Ascending aorta (tissue), 2 donors: Measurements from ENCODE around the gene ZNF593. TPM values are rescaled to one million over a fixed set of nuclear protein-coding genes. Genes with fewer than 3 reads are reported as not detected.
A peak's percentile ranks its signal among the peaks of the same experiment; 100 is the strongest.

Experiments
- DNase-seq, 2 donors: peaks; one replicate each; pipeline ENCODE4 v3.0.0-alpha.2; 2019; ENCODE audit warnings: low spot score in 2 of 2
- H3K27ac ChIP-seq, 2 donors: fragments of 200-600 bp; sonication (generic); one replicate each; pipeline ENCODE4 v1.5.1; 2016 to 2017; ENCODE audit warnings: mild to moderate bottlenecking in 1 of 2
- H3K27me3 ChIP-seq: fragments of 200-600 bp; sonication (generic); one replicate; pipeline ENCODE4 v1.5.1; 2017
- H3K36me3 ChIP-seq, 2 donors: fragments of 200-600 bp; sonication (generic); one replicate each; pipeline ENCODE4 v1.5.1; 2016
- H3K4me1 ChIP-seq, 2 donors: fragments of 200-600 bp; sonication (generic); one replicate each; pipeline ENCODE4 v1.5.1; 2016 to 2017; ENCODE audit warnings: mild to moderate bottlenecking in 1 of 2
- H3K4me3 ChIP-seq, 2 donors: fragments of 200-600 bp; sonication (generic); one replicate each; pipeline ENCODE4 v1.5.1; 2016 to 2017; ENCODE audit warnings: mild to moderate bottlenecking in 1 of 2
- H3K9me3 ChIP-seq, 2 donors: fragments of 200-600 bp; sonication (generic); one replicate each; pipeline ENCODE4 v1.5.1; 2016
- intact Hi-C: fragments of 100-400 bp; cut with DNase I; formaldehyde crosslinking; loops from one replicate; pipeline ENCODE4 v1.15.1; 2023
- total RNA-seq: library from RNA; depleted of rRNA; stranded (reverse); fragments of >200 nt; gene quantifications from one replicate; pipeline ENCODE4 v1.1.0, GENCODE V29; 2016
- TF ChIP-seq, protein P1 (sequence below), 3 experiments: fragments of 200-600 bp in 2 of 3; fragments of 450-650 bp in 1 of 3; sonication (generic) in 2 of 3; IDR thresholded peaks; one replicate each; pipeline ENCODE4 v1.5.1; 2016 to 2019; ENCODE audit warnings: antibody characterized with exemption in 3 of 3, mild to moderate bottlenecking in 1 of 3, moderate library complexity in 1 of 3

ZNF593 gene
- 90.0 TPM for total RNA-seq

DNA sequence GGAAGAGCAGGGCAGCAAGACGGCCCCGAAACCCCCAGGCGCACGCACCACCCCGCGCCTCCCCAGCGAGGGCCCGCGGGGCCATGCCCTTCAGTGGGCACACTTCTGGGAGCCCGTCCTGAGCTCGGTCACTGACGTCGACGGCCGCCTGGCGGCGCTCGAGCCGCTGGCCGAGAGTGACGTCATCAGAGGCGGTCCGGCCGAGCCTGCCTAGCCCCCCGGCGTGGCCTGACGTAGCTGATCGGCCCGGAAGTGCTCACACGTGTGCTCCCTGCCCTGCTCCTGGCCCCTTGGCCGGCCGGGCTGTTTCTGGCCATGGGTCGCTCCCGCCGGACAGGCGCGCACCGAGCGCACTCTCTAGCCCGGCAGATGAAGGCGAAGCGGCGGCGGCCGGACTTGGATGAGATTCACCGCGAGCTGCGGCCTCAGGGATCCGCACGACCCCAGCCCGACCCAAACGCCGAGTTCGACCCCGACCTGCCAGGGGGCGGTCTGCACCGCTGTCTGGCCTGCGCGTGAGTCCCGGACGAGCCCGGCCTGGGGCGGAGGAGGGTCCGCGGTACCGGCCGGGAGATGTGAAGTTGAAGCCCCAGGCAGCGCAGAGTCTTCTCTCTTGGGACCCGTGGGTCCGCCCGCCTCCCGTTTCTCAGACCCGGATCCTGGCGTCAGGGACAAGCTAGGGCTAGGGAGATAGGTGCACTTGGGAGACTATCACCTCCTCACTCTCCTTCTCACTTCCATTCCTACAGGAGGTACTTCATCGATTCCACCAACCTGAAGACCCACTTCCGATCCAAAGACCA is at the start of gene ZNF593:
Gene ZNF593 (plus strand): TSS at position 240 of the 803 bp plus-strand sequence. CDS start 76 bp downstream, at position 316.
- peak within 1 kb of the TSS; percentile 41 to 54 for H3K27ac ChIP-seq
- peak; percentile 35 to 96 for DNase-seq
- intact Hi-C loops = loop anchor here (1.0 to 10.0 kb wide), 5 partner anchors 64 to 265 kb away; partner anchors contain the start of genes CEP85, DHDDS and STMN1

DNA sequence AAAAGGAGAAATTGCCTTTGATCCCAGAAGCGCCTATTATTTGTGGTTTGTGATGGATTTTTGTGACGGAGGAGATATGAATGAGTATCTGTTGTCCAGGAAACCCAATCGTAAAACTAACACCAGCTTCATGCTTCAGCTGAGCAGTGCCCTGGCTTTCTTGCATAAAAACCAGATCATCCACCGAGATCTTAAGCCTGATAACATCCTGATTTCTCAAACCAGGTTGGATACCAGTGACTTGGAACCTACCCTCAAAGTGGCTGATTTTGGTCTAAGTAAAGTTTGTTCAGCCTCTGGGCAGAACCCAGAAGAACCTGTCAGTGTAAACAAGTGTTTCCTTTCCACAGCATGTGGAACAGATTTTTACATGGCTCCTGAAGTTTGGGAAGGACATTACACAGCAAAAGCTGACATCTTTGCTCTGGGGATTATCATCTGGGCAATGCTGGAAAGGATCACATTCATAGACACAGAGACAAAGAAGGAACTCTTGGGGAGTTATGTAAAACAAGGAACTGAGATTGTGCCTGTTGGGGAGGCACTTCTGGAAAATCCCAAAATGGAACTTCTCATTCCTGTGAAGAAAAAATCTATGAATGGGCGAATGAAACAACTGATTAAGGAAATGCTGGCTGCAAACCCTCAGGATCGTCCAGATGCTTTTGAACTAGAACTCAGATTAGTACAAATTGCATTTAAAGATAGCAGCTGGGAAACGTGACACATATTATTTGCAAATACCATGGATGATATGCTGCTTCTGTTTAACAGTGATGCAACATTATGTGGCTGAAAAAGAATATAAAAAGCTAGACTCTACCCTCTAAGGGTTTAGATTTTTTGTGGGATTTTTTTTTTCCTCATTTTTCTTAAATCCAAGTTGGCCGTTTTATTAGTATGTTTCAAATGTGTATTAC is 47.6 kb upstream of the ZNF593 start:
- Histone ChIP-seq H3K9me3 (no peaks in the 10 kb centered on the region), H3K4me1 (no peaks in the 10 kb centered on the region), H3K36me3 (peaks cover 0 to 6% of the 10 kb centered on the region in 2 donors), H3K27me3 (no peaks in the 10 kb centered on the region), H3K27ac (peak overlapping the region in 1 of 2 donors; percentile 5), H3K4me3 (no peak overlapping the region)
- no peak for DNase-seq
- intact Hi-C loops = no loop called here
- TF ChIP-seq, protein P1, sequence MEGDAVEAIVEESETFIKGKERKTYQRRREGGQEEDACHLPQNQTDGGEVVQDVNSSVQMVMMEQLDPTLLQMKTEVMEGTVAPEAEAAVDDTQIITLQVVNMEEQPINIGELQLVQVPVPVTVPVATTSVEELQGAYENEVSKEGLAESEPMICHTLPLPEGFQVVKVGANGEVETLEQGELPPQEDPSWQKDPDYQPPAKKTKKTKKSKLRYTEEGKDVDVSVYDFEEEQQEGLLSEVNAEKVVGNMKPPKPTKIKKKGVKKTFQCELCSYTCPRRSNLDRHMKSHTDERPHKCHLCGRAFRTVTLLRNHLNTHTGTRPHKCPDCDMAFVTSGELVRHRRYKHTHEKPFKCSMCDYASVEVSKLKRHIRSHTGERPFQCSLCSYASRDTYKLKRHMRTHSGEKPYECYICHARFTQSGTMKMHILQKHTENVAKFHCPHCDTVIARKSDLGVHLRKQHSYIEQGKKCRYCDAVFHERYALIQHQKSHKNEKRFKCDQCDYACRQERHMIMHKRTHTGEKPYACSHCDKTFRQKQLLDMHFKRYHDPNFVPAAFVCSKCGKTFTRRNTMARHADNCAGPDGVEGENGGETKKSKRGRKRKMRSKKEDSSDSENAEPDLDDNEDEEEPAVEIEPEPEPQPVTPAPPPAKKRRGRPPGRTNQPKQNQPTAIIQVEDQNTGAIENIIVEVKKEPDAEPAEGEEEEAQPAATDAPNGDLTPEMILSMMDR (IDR thresholded peaks at IDR 0.05) = no peak

More for the DNA sequence above, at the start of gene ZNF593:
- Histone ChIP-seq H3K4me3 (peak within 1 kb of the TSS; percentile 63 to 90), H3K4me1 (peaks cover 0 to 6% of the 10 kb centered on the region in 2 donors), H3K27me3 (no peaks in the 10 kb centered on the region), H3K9me3 (no peaks in the 10 kb centered on the region), H3K36me3 (no peaks in the 10 kb centered on the region)
- TF ChIP-seq, protein P1 (IDR thresholded peaks at IDR 0.05) = peak; percentile 91 to 96 (median 93)

DNA sequence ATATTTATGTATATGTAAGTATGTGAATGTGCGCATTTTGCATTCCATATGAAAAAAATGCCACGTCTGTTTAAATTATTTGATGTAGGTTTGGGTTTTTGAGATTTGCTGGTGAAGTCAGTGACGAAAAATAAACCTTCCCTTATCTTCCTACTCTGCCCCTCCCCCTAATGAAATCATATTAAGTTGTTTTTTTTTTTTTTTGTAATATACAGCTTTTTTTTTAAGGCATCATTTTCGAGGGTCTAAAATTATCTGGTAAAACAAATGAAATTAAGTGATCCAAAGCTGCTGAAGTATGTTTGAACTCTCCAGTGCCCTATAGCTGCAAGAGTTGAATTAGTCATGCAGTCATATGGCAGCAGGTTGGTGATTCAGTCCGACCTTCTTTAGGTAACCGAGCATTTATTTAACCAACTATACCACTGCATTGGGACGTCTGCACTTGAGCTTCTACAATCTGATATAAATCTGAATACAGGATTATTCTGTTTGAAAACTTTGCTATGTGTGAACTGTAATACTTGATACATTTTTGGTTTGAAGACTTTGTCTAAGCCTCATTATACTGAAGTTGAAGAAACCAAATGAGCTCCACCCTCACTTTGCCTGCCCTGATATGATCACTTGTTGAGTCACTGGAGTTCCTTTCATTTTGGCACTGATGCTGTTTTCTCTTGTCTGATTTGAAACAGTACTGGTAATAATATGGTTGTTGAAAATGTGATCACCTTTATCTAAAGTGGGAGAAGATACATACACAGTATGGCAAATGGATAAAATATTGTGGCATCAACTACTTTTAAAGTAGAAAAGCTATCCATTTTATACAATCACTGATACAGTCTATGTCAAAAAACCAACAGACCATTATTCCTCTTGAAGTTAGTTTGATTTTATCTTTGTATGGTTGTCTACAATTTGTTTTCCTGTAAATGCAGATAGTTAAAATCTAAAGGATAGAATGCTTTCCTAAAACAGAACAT is 46.4 kb upstream of the ZNF593 start:
- Histone ChIP-seq H3K27ac (no peak overlapping the region), H3K9me3 (no peaks in the 10 kb centered on the region), H3K27me3 (no peaks in the 10 kb centered on the region), H3K4me1 (no peaks in the 10 kb centered on the region), H3K4me3 (no peak overlapping the region), H3K36me3 (peaks cover 0 to 6% of the 10 kb centered on the region in 2 donors)
- no peak for DNase-seq
- TF ChIP-seq, protein P1 (IDR thresholded peaks at IDR 0.05) = no peak
- intact Hi-C loops = no loop called here

DNA sequence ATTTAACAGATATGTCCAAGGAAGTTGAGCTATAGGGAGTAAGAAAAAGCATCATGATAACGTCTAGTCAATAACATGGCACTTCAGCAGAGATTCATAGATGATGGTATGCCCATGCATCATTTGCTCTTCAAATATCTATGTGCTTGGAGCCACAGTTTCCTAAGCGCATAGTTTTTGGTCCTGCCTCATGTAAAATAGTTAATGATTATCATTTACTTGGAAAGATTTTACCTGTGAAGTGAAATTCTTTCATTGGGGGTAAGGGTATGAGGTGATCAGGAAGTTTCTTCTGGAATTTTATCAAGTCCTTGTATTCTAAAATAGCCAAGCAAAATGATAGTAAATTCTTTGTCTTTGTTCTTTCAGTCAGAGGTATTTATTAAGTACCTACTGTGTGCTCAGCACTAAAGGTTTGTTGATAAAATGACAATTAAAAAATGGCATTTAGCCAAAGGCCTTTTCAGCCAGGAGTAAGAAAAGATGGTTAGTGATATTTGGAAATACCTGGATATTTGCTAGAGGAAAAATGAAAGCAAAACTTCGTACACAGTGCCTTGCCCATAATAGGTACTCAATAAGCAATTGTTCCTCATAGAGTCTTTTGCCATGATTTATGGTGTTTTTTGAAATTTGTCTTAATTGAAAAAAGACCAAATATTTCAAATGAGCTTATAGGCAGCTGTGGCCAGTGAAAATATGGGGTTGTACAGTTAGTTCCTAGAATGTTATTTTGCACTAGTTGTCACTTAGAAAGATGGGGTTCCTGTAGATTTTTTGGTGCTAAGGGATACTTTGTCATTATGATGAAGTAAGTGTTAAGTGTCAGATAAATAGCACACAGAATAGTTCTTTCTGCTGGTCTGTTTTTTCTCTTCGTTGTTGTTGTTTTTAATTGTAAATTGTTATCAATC is 45.0 kb upstream of the ZNF593 start:
- no peaks in the 10 kb centered on the region for H3K9me3 ChIP-seq
- no peaks in the 10 kb centered on the region for H3K36me3 ChIP-seq
- TF ChIP-seq, protein P1 (IDR thresholded peaks at IDR 0.05) = no peak
- DNase-seq = no peak
- intact Hi-C loops = no loop called here
- H3K4me1 ChIP-seq = no peaks in the 10 kb centered on the region
- no peaks in the 10 kb centered on the region for H3K27me3 ChIP-seq
- no peak overlapping the region for H3K27ac ChIP-seq
- H3K4me3 ChIP-seq = no peak overlapping the region
